Fibroblast of peridontal ligament (primary cell): Measurements from ENCODE around the gene GAL.

ENCODE experiments used
- DNase-seq: peaks from one replicate; pipeline ENCODE4 v3.0.0-alpha.2; 2010; ENCODE audit errors: extremely low read depth

GAL gene

GRCh38 chr11:68680541-68681231 lies 3.7 kb upstream of the GAL start:
- no peak for DNase-seq

- no peak for DNase-seq
Observed at GRCh38 chr11:68682531-68682961, 1.8 kb upstream of the GAL start.

GRCh38 chr11:68683121-68683520 lies 1.2 kb upstream of the GAL start:
- DNase-seq: no peak

- no peak for DNase-seq
Observed at GRCh38 chr11:68683536-68684384, 584 bp upstream of the GAL start.

- no peak for DNase-seq
Observed at GRCh38 chr11:68685656-68686380, 1.5 kb downstream of the GAL start.

GRCh38 chr11:68686486-68686885 lies 2.1 kb downstream of the GAL start:
- no peak for DNase-seq

- no peak for DNase-seq
Observed at GRCh38 chr11:68687311-68687710, 3.0 kb downstream of the GAL start.

GRCh38 chr11:68687986-68688385 lies 3.6 kb downstream of the GAL start:
- no peak for DNase-seq

GRCh38 chr11:68688881-68689280 lies 4.5 kb downstream of the GAL start:
- no peak for DNase-seq

- no peak for DNase-seq
Observed at GRCh38 chr11:68689737-68690625, 5.6 kb downstream of the GAL start.

GRCh38 chr11:68690671-68691401 lies 6.5 kb downstream of the GAL start:
- DNase-seq: no peak

GRCh38 chr11:68691402-68691784 lies 7.0 kb downstream of the GAL start:
- DNase-seq: no peak

- no peak for DNase-seq
Observed at GRCh38 chr11:68692115-68692514, 7.8 kb downstream of the GAL start.

GRCh38 chr11:68692871-68693483 lies 8.6 kb downstream of the GAL start:
- DNase-seq: no peak

GRCh38 chr11:68693484-68693882 lies 9.1 kb downstream of the GAL start:
- DNase-seq: no peak

GRCh38 chr11:68694431-68695297 lies 10.3 kb downstream of the GAL start:
- no peak for DNase-seq

- no peak for DNase-seq
Observed at GRCh38 chr11:68695531-68695930, 11.2 kb downstream of the GAL start.

GRCh38 chr11:68698993-68699392 lies 14.6 kb downstream of the GAL start:
- DNase-seq: no peak

- no peak for DNase-seq
Observed at GRCh38 chr11:68704887-68705286, 20.5 kb downstream of the GAL start.
